BLaER1 (cell line): ENCODE data around the gene MAB21L4.

Experiments used
- H3K27ac ChIP-seq: shearing (Covaris generic); formaldehyde crosslinking; 2 replicates; pipeline ENCODE4 v1.8.1; 2022
- H3K27me3 ChIP-seq: shearing (Covaris generic); formaldehyde crosslinking; 2 replicates; pipeline ENCODE4 v1.8.1; 2022
- H3K36me3 ChIP-seq: shearing (Covaris generic); formaldehyde crosslinking; 2 replicates; pipeline ENCODE4 v1.8.1; 2022
- H3K4me1 ChIP-seq: shearing (Covaris generic); formaldehyde crosslinking; 2 replicates; pipeline ENCODE4 v1.8.1; 2022
- H3K4me2 ChIP-seq: shearing (Covaris generic); formaldehyde crosslinking; 2 replicates; pipeline ENCODE4 v1.8.1; 2022
- H3K4me3 ChIP-seq: shearing (Covaris generic); formaldehyde crosslinking; 2 replicates; pipeline ENCODE4 v1.8.1; 2022
- H3K9ac ChIP-seq: shearing (Covaris generic); formaldehyde crosslinking; 2 replicates; pipeline ENCODE4 v1.8.1; 2022
- H3K9me3 ChIP-seq: shearing (Covaris generic); formaldehyde crosslinking; 2 replicates; pipeline ENCODE4 v1.8.1; 2022
- H4K20me1 ChIP-seq: shearing (Covaris generic); formaldehyde crosslinking; 2 replicates; pipeline ENCODE4 v1.8.1; 2022
- Cebpa-rat ChIP-seq: shearing (Covaris generic); IDR thresholded peaks from 2 replicates; pipeline ENCODE4 v1.8.1; 2022

MAB21L4 gene

DNA sequence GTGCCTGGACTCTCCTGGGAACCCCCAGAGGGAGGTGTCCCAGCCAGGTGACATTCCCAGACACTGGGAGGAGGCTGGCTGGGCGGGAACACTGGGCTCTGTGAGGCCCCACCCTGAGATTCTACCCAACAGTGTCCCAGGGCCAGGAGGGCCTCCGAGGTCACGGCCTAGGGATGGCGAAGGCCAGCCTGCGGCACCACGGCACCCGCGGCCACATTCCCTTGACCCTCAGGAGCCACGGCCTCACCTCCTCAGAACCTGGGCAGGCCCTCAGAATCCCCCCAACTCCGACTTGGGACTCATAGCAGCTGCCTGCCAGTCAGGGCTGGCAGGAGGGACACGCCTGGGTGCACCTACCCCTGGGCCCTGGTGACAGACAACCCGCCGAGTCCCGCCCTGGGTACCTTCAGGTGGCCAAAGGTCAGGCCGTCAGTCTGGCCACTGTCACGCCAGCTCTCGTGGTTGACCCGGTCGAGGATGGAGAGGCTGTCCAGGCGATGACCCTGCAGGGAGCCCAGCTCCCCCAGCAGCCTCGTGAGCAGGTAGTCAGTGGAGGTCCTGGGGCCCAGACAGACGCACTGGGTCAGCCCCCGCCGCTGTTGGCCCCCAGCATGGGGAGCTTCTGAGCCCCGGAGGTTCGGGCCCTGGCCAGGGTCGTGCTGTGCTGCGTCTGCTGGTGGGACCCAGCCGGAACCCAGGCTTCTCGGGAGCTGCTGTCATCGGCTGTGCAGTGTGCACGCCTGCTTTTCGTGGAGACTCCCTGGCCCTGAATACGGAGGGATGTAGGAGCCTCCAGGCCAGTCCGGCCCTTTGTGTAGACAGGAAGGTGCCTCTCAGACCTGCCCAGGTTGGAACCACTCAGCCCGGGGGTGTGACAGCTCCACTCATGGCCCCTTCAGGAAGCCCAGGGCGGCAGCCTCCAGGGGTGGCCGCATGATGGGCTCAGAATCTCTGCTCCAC, 6.1 kb downstream of the MAB21L4 start:
- peaks cover 50% of the 10 kb centered on the region for H3K4me1 ChIP-seq

DNA sequence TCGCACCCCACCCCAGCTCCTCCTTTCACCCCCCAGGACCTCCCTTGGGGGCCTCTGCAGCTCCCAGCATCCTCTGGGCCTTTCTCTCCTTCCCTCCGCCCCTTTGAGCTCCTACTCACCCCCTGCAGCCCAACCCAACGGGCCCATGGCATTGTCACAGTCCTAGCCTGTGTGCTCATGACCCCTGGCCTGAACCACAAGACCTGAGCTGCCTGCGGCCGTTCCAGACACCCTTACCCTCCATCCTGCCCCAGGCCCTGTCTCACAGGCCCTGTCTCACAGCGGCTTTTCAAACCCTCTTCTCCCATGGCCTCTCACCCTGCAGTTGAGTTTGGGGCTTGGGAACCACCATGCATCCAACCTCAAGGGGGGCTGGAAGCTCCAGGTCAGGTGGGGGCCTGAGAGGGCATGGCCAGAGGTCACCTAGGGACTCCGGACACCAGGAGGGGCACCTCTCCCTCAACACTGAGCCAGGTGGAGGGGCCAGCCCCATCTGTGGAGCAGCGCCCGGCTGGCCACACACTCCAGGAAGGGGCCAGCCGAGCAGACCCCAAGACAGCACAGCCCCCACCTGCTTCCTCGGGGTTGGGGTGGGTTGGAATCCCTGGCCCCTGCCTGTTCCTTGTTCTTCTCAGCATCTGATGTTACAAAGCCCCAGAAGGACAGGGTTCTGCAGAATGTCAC, 6.9 kb downstream of the MAB21L4 start:
- no peak overlapping the region for H3K9ac ChIP-seq
- no peaks in the 10 kb centered on the region for H3K9me3 ChIP-seq
- no peak overlapping the region for H3K4me2 ChIP-seq
- no peak for TF ChIP-seq Cebpa-rat
- H4K20me1 ChIP-seq = no peaks in the 10 kb centered on the region
- H3K36me3 ChIP-seq = no peaks in the 10 kb centered on the region
- H3K4me3 ChIP-seq = no peak overlapping the region
- H3K27ac ChIP-seq = no peak overlapping the region
- H3K27me3 ChIP-seq = no peaks in the 10 kb centered on the region
- peaks cover 50% of the 10 kb centered on the region for H3K4me1 ChIP-seq

More for the DNA sequence above, 6.1 kb downstream of the MAB21L4 start:
- no peak overlapping the region for H3K4me3 ChIP-seq
- H3K27me3 ChIP-seq = no peaks in the 10 kb centered on the region
- no peak overlapping the region for H3K4me2 ChIP-seq
- H3K9me3 ChIP-seq = no peaks in the 10 kb centered on the region
- no peaks in the 10 kb centered on the region for H3K36me3 ChIP-seq
- no peak for TF ChIP-seq Cebpa-rat
- H3K27ac ChIP-seq = no peak overlapping the region
- no peak overlapping the region for H3K9ac ChIP-seq
- H4K20me1 ChIP-seq = no peaks in the 10 kb centered on the region

DNA sequence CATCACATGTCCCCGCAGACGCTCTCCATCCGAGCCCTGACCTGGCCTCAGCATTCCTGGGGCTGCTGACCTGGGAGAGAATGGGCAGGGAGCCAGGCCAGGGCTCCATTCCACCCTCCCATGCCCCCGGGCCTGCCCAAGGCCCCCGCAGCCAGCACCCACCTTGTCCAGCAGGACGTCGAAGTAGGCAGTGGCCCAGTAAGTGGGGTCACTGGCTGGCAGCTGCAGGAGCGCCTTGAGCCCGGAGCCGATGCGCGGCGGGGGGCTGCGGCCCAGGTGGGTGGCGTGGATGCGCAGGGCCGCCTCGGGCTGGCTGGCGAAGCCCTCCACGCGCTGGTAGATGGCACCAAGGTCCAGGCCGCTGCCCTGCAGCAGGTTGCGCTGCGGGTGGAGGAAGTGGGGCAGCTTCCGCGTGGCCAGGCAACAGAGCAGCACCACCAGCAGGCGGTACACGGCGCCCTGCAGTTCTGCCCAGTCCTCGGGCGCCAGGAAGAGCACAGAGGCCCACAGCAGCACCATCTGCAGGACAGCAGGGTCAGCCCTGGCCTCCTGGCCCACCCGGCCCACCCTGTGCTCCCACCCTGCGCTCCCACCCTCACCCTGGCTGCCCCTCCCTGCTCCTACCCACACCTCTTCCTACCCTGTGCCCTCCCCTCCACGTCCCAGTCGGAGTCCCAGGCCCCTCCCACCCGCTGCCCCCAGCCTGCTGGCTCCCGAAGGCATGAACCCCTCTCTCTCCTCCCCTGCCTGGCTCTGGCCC, 7.6 kb downstream of the MAB21L4 start:
- peak overlapping the region; percentile 54 for H3K4me2 ChIP-seq
- peaks cover 43% of the 10 kb centered on the region for H3K4me1 ChIP-seq

DNA sequence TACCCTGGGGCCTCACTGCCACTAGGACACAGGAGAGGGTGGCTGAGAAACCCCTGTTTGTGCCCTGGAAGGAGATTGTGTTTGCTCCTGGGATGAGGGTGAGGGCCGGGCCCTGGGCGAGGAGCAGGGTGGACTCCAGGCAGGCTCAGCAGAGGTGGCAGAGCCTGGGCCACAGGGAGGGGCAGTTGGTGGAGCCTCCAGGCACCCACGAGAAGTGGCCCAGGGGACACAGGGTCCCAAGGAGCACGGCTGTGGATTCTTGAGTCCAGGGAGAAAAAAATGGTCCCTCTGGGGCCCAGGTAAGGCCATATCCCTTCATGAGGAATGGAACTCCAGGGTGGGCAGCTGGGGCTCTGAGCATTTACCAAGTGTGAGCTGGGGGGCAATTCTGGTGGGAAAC, 8.3 kb downstream of the MAB21L4 start:
- peak overlapping the region; percentile 58 for H3K27ac ChIP-seq
- H3K27me3 ChIP-seq = no peaks in the 10 kb centered on the region
- H3K4me2 ChIP-seq = peak overlapping the region; percentile 54
- TF ChIP-seq Cebpa-rat = no peak
- H3K36me3 ChIP-seq = no peaks in the 10 kb centered on the region
- peak overlapping the region; percentile 24; the same call in 1 of the 2 replicates for H3K9ac ChIP-seq
- no peaks in the 10 kb centered on the region for H4K20me1 ChIP-seq
- H3K4me1 ChIP-seq = peaks cover 40% of the 10 kb centered on the region
- H3K9me3 ChIP-seq = no peaks in the 10 kb centered on the region
- no peak overlapping the region for H3K4me3 ChIP-seq

More for the DNA sequence above, 7.6 kb downstream of the MAB21L4 start:
- no peak overlapping the region for H3K9ac ChIP-seq
- no peaks in the 10 kb centered on the region for H3K9me3 ChIP-seq
- no peaks in the 10 kb centered on the region for H3K27me3 ChIP-seq
- H4K20me1 ChIP-seq = no peaks in the 10 kb centered on the region
- no peak for TF ChIP-seq Cebpa-rat
- no peaks in the 10 kb centered on the region for H3K36me3 ChIP-seq
- no peak overlapping the region for H3K4me3 ChIP-seq
- H3K27ac ChIP-seq = peak overlapping the region; percentile 58; the same call in 1 of the 2 replicates

DNA sequence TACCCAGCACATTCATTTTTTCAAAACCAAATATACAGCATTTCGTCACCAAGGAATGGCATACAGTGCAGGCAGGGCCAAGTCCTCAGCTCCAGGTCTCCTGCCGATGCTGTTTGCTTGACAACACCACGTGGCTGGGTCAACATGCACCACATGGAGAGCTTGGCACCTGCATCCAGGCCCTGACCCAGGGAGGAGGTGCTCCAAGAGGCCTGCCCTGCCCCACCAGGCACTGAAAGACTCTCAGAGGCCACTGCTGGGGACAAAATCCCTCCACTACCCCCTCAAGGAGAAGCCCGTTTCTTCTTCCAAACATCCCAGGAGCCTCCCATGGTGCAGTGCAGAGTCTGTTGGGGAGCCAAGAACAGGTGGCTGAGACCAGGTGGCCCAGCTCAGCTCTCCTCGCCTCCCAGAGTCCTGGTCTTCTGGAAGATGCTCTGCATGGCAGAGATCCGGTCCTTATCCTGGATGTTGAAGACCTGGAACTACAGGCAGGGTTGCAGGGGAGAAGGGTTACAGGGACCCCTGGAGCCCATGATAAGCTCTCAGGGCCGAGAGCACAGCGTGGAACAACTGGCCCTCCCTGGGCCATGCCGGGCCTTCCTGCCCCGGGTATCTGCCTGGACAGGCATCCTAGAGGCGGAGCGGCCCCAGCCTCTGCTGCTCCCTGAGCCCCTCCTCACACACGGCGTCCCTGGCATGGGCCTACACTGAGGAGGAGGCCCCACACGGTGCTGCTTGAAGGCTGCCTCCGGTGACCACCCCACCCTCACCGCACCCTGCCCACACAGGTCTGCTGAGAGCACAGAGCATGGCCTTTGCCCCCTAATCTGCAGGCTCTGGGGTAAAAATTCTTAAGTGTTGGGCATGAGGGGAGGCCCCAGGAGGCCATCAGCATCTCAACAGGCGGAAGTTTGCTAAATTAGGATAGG, 9.0 kb downstream of the MAB21L4 start:
- peaks cover 40% of the 10 kb centered on the region for H3K4me1 ChIP-seq
- no peaks in the 10 kb centered on the region for H3K9me3 ChIP-seq
- H3K4me2 ChIP-seq = peak overlapping the region; percentile 54
- H3K9ac ChIP-seq = peak overlapping the region; percentile 24; the same call in 1 of the 2 replicates
- H3K36me3 ChIP-seq = no peaks in the 10 kb centered on the region
- H4K20me1 ChIP-seq = no peaks in the 10 kb centered on the region
- H3K4me3 ChIP-seq = no peak overlapping the region
- H3K27me3 ChIP-seq = no peaks in the 10 kb centered on the region
- peak overlapping the region; percentile 58 for H3K27ac ChIP-seq
- TF ChIP-seq Cebpa-rat = no peak

DNA sequence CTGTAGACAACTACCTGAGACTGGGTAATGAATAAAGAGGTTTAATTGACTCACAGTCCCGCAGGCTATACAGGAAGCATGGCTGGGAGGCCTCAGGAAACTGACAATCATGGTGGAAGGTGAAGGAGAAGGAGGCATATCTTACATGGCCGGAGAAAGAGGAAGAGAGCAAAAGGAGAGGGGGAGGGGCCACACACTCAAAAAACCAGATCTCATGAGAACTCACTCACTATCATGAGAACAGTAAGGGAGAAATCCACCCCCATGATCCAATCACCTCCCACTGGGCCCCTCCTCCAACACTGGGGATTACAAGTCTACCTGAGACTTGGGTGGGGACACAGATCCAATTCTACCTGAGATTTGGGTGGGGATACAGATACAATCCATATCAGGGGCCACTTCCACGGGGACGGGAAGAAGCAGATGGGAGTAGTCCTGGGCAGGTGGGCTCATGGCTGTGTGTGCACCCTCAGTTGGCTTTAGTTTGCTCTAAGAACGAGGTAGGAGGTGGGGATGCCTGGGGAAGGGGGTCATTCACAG, 9.9 kb downstream of the MAB21L4 start:
- H3K9ac ChIP-seq = no peak overlapping the region
- peaks cover 48% of the 10 kb centered on the region for H3K4me1 ChIP-seq
- no peak overlapping the region for H3K27ac ChIP-seq
- H4K20me1 ChIP-seq = no peaks in the 10 kb centered on the region
- H3K4me3 ChIP-seq = no peak overlapping the region
- H3K27me3 ChIP-seq = no peaks in the 10 kb centered on the region
- H3K4me2 ChIP-seq = peak overlapping the region; percentile 54
- TF ChIP-seq Cebpa-rat = no peak
- H3K9me3 ChIP-seq = no peaks in the 10 kb centered on the region
- H3K36me3 ChIP-seq = no peaks in the 10 kb centered on the region

DNA sequence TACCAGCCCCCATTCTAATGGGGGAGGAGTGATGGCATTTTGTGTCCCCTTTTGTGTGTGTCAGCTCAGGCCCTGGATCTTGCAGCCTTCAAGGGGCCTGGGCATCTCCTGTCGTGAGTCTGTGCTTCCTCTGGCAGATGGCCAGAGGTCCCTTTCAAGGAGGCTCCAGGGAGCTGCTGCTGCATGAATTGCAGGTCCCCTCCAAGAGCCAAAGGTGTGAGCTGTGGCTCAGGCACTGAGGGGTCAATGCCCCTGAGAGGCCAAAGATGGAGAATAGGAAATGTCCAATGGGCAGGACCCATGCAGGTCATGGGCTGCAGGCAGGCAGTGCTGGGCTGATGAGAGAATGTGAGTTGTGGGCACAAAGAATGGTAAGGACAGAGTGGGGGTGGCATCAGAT, 10.4 kb downstream of the MAB21L4 start:
- H3K36me3 ChIP-seq = no peaks in the 10 kb centered on the region
- H3K9me3 ChIP-seq = no peaks in the 10 kb centered on the region
- peaks cover 48% of the 10 kb centered on the region for H3K4me1 ChIP-seq
- H3K4me2 ChIP-seq = peak overlapping the region; percentile 54
- H3K27ac ChIP-seq = no peak overlapping the region
- no peak overlapping the region for H3K9ac ChIP-seq
- H4K20me1 ChIP-seq = no peaks in the 10 kb centered on the region
- H3K27me3 ChIP-seq = no peaks in the 10 kb centered on the region
- no peak overlapping the region for H3K4me3 ChIP-seq
- no peak for TF ChIP-seq Cebpa-rat

DNA sequence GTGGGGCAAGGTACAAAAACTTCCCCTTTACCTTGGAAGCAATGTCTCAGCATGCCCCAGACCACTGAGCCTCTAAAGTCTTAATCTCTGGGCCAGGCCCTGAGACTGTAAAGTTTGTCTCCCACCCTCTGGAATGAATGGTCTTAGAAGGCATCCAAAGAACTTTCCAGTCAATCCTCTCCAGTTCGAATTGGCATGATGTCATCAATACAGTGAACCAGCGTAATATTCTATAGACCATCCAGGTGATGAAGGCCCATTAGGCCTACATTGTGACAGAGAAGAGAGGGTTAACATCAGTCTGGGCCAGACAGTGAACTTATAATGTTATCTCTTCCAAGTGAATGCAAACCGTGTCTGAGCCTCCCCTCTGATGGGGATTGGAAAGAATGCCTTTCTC, 11.2 kb downstream of the MAB21L4 start:
- no peak for TF ChIP-seq Cebpa-rat
- Histone ChIP-seq H3K9ac (no peak overlapping the region), H3K27ac (no peak overlapping the region), H3K4me2 (no peak overlapping the region), H3K4me1 (peaks cover 46% of the 10 kb centered on the region), H3K27me3 (no peaks in the 10 kb centered on the region), H4K20me1 (no peaks in the 10 kb centered on the region), H3K4me3 (no peak overlapping the region), H3K9me3 (no peaks in the 10 kb centered on the region), H3K36me3 (no peaks in the 10 kb centered on the region)
